ENCODE data around the gene KRT2.

GRCh38 chr12:52672321-52672933 is 20.4 kb upstream of the KRT2 start:
- no peak for TF ChIP-seq CTCF (conservative IDR thresholded peaks at IDR 0.05; ENCODE audit: low read length)
- TF ChIP-seq EZH2phosphoT487 (IDR thresholded peaks at IDR 0.05; ENCODE audit: borderline replicate concordance, low read depth, low read length): no peak

Data from OCI-LY7 (cell line).